Measurements from ENCODE around the gene SH2D2A.

Gene SH2D2A

GRCh38 chr1:156847591-156848460 lies 31.2 kb upstream of the SH2D2A start:
- DNase-seq (ENCODE audit: low read depth, low spot score), result no peak

GRCh38 chr1:156846643-156847042 lies 30.0 kb upstream of the SH2D2A start:
- DNase-seq (ENCODE audit: low read depth, low spot score), result no peak

- DNase-seq (ENCODE audit: low read depth, low spot score), result no peak
Observed at GRCh38 chr1:156845953-156846545, 29.4 kb upstream of the SH2D2A start.

GRCh38 chr1:156845055-156845952 lies 28.7 kb upstream of the SH2D2A start:
- no peak for DNase-seq (ENCODE audit: low read depth, low spot score)

GRCh38 chr1:156844638-156845037 lies 28.0 kb upstream of the SH2D2A start:
- no peak for DNase-seq (ENCODE audit: low read depth, low spot score)

GRCh38 chr1:156844102-156844501 lies 27.5 kb upstream of the SH2D2A start:
- DNase-seq (ENCODE audit: low read depth, low spot score), result no peak

- no peak for DNase-seq (ENCODE audit: low read depth, low spot score)
Observed at GRCh38 chr1:156842618-156843300, 26.1 kb upstream of the SH2D2A start.

- DNase-seq (ENCODE audit: low read depth, low spot score), result no peak
Observed at GRCh38 chr1:156841295-156841855, 24.7 kb upstream of the SH2D2A start.

GRCh38 chr1:156840898-156841279 lies 24.2 kb upstream of the SH2D2A start:
- DNase-seq (ENCODE audit: low read depth, low spot score), result no peak

GRCh38 chr1:156840186-156840897 lies 23.7 kb upstream of the SH2D2A start:
- no peak for DNase-seq (ENCODE audit: low read depth, low spot score)

- no peak for DNase-seq (ENCODE audit: low read depth, low spot score)
Observed at GRCh38 chr1:156839426-156840109, 22.9 kb upstream of the SH2D2A start.

- no peak for DNase-seq (ENCODE audit: low read depth, low spot score)
Observed at GRCh38 chr1:156838972-156839371, 22.3 kb upstream of the SH2D2A start.

GRCh38 chr1:156836892-156837291 lies 20.2 kb upstream of the SH2D2A start:
- DNase-seq (ENCODE audit: low read depth, low spot score), result no peak

GRCh38 chr1:156836041-156836654 lies 19.5 kb upstream of the SH2D2A start:
- DNase-seq (ENCODE audit: low read depth, low spot score), result no peak

- DNase-seq (ENCODE audit: low read depth, low spot score), result no peak
Observed at GRCh38 chr1:156834322-156834721, 17.7 kb upstream of the SH2D2A start.

- no peak for DNase-seq (ENCODE audit: low read depth, low spot score)
Observed at GRCh38 chr1:156833603-156834002, 17.0 kb upstream of the SH2D2A start.

GRCh38 chr1:156832434-156832833 lies 15.8 kb upstream of the SH2D2A start:
- DNase-seq (ENCODE audit: low read depth, low spot score), result no peak

GRCh38 chr1:156828400-156829124 lies 11.9 kb upstream of the SH2D2A start:
- no peak for DNase-seq (ENCODE audit: low read depth, low spot score)

GRCh38 chr1:156826630-156827029 lies 10.0 kb upstream of the SH2D2A start:
- DNase-seq (ENCODE audit: low read depth, low spot score), result no peak

Data from activated naive CD8-positive, alpha-beta T cell treated with anti-CD3 and anti-CD28 coated beads, Interleukin-2, amount 50 U/mL, for 16 hours (primary cell).